WTC11 (cell line): ENCODE measurements around the gene ATP2B2. TPM values are rescaled to one million over a fixed set of nuclear protein-coding genes. Genes with fewer than 3 reads are reported as not detected.

ENCODE experiments used
- ATAC-seq: fragments of 200-7000 bp; cut with Tn5 transposase; 2 replicates; pipeline ENCODE4 v1.10.0; 2021; ENCODE audit warnings: mild to moderate bottlenecking, moderate library complexity
- CTCF ChIA-PET: fragments of 300-600 bp; sonication (Branson Sonifier 250); formaldehyde crosslinking; loops from one replicate; lab custom pipeline; 2021; ENCODE audit warnings: antibody characterized with exemption; lab: Charles Lee
- POLR2A ChIA-PET: fragments of 350-600 bp; sonication (Branson Sonifier 250); formaldehyde crosslinking; loops from one replicate; lab custom pipeline; 2021; ENCODE audit warnings: antibody characterized with exemption; lab: Charles Lee
- DNase-seq: peaks from one replicate; pipeline ENCODE4 v3.0.0; 2021; ENCODE audit warnings: low spot score
- H3K27ac Mint-ChIP-seq: 2 replicates; pipeline ENCODE4 v1.8.0; 2021; ENCODE audit warnings: mixed read lengths
- H3K27me3 Mint-ChIP-seq: 2 replicates; pipeline ENCODE4 v1.8.0; 2021; ENCODE audit warnings: low read depth, mild to moderate bottlenecking, moderate library complexity, mixed read lengths
- H3K36me3 Mint-ChIP-seq: 2 replicates; pipeline ENCODE4 v1.8.0; 2021; ENCODE audit warnings: mixed read lengths
- H3K4me1 Mint-ChIP-seq: 2 replicates; pipeline ENCODE4 v1.8.0; 2022; ENCODE audit warnings: mixed read lengths
- H3K4me3 Mint-ChIP-seq: 2 replicates; pipeline ENCODE4 v1.8.0; 2021; ENCODE audit warnings: mild to moderate bottlenecking, moderate library complexity, mixed read lengths
- H3K9me3 Mint-ChIP-seq: 2 replicates; pipeline ENCODE4 v1.8.0; 2021; ENCODE audit warnings: mixed read lengths
- CDX4 ChIP-seq: fragments of 250-450 bp; sonication (Bioruptor Pico); IDR thresholded peaks from 2 replicates; pipeline ENCODE4 v1.9.0; 2021; ENCODE audit warnings: moderate library complexity, mild to moderate bottlenecking, inconsistent platforms, borderline replicate concordance
- E2F4 ChIP-seq: sonication (generic); formaldehyde crosslinking; IDR thresholded peaks from 2 replicates; pipeline ENCODE4 v1.8.1; 2022; ENCODE audit warnings: low read depth, mild to moderate bottlenecking, moderate library complexity, missing genetic modification reagents, borderline replicate concordance
- GTF2I ChIP-seq: fragments of 250-450 bp; sonication (Bioruptor Pico); conservative IDR thresholded peaks from 2 replicates; pipeline ENCODE4 v1.4.0; 2021; ENCODE audit warnings: mild to moderate bottlenecking
- KAT7 ChIP-seq: sonication (generic); formaldehyde crosslinking; IDR thresholded peaks from 2 replicates; pipeline ENCODE4 v1.8.1; 2023; ENCODE audit warnings: missing genetic modification reagents, mild to moderate bottlenecking, borderline replicate concordance
- NFYB ChIP-seq: sonication (generic); formaldehyde crosslinking; conservative IDR thresholded peaks from 2 replicates; pipeline ENCODE4 v1.8.0; 2022; ENCODE audit warnings: low read depth, missing genetic modification reagents
- PREB ChIP-seq: sonication (generic); formaldehyde crosslinking; IDR thresholded peaks from 2 replicates; pipeline ENCODE4 v1.8.1; 2022; ENCODE audit warnings: mild to moderate bottlenecking, missing genetic modification reagents, moderate library complexity, borderline replicate concordance
- RELA ChIP-seq: sonication (generic); formaldehyde crosslinking; IDR thresholded peaks from 2 replicates; pipeline ENCODE4 v1.8.1; 2022; ENCODE audit warnings: missing genetic modification reagents, mild to moderate bottlenecking, borderline replicate concordance
- RORB ChIP-seq: fragments of 250-450 bp; sonication (Bioruptor Pico); IDR thresholded peaks from 2 replicates; pipeline ENCODE4 v1.9.0; 2021; ENCODE audit warnings: mild to moderate bottlenecking
- ZBTB43 ChIP-seq: sonication (generic); formaldehyde crosslinking; IDR thresholded peaks from 2 replicates; pipeline ENCODE4 v1.8.1; 2023; ENCODE audit warnings: mild to moderate bottlenecking, missing genetic modification reagents
- ZNF512 ChIP-seq: sonication (generic); formaldehyde crosslinking; IDR thresholded peaks from 2 replicates; pipeline ENCODE4 v1.8.1; 2022; ENCODE audit warnings: missing genetic modification reagents, borderline replicate concordance
- total RNA-seq: library from RNA; stranded (reverse); gene quantifications from 3 replicates; pipeline ENCODE4 v1.2.3, GENCODE V29; 2021
- TF ChIP-seq, protein P1 (sequence below): fragments of 200-600 bp; IDR thresholded peaks from 2 replicates; pipeline ENCODE4 v1.8.0; 2022; ENCODE audit warnings: antibody characterized with exemption
- TF ChIP-seq, protein P2 (sequence below): sonication (generic); formaldehyde crosslinking; conservative IDR thresholded peaks from 2 replicates; pipeline ENCODE4 v1.8.1; 2023; ENCODE audit warnings: mild to moderate bottlenecking, low read depth, missing genetic modification reagents, moderate library complexity

Gene ATP2B2
- total RNA-seq, 1 experiment from 2014 or later: 0.48 TPM

- TF ChIP-seq RELA (CRISPR knock-in tag) (no peak), ZNF512 (CRISPR knock-in tag) (no peak), E2F4 (CRISPR knock-in tag) (no peak), ZBTB43 (no peak)
- TF ChIP-seq, protein P1, sequence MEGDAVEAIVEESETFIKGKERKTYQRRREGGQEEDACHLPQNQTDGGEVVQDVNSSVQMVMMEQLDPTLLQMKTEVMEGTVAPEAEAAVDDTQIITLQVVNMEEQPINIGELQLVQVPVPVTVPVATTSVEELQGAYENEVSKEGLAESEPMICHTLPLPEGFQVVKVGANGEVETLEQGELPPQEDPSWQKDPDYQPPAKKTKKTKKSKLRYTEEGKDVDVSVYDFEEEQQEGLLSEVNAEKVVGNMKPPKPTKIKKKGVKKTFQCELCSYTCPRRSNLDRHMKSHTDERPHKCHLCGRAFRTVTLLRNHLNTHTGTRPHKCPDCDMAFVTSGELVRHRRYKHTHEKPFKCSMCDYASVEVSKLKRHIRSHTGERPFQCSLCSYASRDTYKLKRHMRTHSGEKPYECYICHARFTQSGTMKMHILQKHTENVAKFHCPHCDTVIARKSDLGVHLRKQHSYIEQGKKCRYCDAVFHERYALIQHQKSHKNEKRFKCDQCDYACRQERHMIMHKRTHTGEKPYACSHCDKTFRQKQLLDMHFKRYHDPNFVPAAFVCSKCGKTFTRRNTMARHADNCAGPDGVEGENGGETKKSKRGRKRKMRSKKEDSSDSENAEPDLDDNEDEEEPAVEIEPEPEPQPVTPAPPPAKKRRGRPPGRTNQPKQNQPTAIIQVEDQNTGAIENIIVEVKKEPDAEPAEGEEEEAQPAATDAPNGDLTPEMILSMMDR: no peak
- TF ChIP-seq, protein P2, sequence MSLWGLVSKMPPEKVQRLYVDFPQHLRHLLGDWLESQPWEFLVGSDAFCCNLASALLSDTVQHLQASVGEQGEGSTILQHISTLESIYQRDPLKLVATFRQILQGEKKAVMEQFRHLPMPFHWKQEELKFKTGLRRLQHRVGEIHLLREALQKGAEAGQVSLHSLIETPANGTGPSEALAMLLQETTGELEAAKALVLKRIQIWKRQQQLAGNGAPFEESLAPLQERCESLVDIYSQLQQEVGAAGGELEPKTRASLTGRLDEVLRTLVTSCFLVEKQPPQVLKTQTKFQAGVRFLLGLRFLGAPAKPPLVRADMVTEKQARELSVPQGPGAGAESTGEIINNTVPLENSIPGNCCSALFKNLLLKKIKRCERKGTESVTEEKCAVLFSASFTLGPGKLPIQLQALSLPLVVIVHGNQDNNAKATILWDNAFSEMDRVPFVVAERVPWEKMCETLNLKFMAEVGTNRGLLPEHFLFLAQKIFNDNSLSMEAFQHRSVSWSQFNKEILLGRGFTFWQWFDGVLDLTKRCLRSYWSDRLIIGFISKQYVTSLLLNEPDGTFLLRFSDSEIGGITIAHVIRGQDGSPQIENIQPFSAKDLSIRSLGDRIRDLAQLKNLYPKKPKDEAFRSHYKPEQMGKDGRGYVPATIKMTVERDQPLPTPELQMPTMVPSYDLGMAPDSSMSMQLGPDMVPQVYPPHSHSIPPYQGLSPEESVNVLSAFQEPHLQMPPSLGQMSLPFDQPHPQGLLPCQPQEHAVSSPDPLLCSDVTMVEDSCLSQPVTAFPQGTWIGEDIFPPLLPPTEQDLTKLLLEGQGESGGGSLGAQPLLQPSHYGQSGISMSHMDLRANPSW (CRISPR knock-in tag): no peak
These were observed 66.3 kb downstream of the ATP2B2 start (continued) for GRCh38 chr3:10438902-10439610.

DNA sequence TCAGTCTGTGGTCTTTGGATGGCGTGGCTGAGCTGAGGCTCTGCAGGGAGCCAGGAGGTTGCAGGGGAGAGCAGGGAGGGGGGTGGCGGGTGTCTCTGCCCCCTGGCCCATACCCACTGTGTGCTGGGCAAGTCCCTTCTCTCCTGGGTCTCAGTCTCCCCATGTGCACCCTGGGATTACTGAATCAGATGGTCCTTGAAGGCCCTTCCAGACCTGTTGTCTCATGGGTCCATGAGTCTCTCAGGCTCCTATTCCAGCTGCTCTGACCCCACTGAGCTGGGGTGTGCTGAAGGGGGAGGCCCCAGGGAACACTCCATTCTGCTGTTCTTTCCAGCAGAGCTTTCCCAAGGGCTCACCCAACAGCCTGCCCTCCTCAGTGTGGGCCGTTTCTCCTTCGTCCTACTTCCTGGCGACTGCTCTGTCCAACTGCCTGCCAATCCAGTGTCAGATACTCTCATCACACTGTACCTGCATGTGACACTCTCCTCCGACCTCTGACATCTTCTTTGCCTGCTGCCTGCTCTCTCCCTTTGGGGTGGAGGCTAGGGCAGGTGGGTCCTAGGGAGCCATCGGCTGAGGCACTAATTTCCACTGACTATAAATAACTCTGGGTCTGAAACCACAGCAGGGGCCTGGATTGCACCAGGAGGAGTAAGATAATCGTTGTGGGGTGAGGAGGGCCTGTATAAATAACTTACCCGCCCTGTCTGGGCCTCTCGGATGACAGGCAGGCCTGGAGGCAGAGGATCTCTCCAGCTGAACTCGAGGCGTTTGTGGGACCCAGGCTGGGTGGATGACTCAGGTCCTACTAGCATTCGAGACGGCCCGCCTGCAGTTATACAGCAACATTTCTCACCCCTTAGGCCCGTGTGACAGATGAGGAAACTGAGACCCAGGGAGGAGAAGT is 67.1 kb downstream of the ATP2B2 start:
- H3K27me3 Mint-ChIP-seq: peaks cover 2% of the 10 kb centered on the region
- TF ChIP-seq KAT7 (CRISPR knock-in tag) (no peak), CDX4 (CRISPR knock-in tag) (no peak), NFYB (CRISPR knock-in tag) (no peak), GTF2I (no peak), RORB (CRISPR knock-in tag) (no peak), PREB (CRISPR knock-in tag) (no peak), RELA (CRISPR knock-in tag) (no peak)
- H3K9me3 Mint-ChIP-seq: peaks cover 4% of the 10 kb centered on the region
- H3K36me3 Mint-ChIP-seq: no peaks in the 10 kb centered on the region
- no peak for ATAC-seq
- DNase-seq: no peak
- ChIA-PET POLR2A (no interaction called here), CTCF (no interaction called here)
- no peak overlapping the region for H3K4me3 Mint-ChIP-seq
- 0 out of 2 replicates have a peak, but pooled peaks cover 2% of the 10 kb centered on the region for H3K4me1 Mint-ChIP-seq
- H3K27ac Mint-ChIP-seq: peak overlapping the region; percentile 13; the same call in 1 of the 2 replicates
